Cardiac fibroblast (primary cell): ENCODE measurements around the gene NAALADL2.

ENCODE experiments used
- DNase-seq, 2 donors: peaks; one replicate each; pipeline versions ENCODE4 v3.0.0 to v3.0.0-alpha.2; 2010; ENCODE audit warnings: low read depth in 2 of 2
- H3K4me3 ChIP-seq, 2 donors: replicated peaks in 1 of 2; 1 replicate in 1 of 2; 2 replicates in 1 of 2; pipeline ENCODE4 v1.5.1; 2011; ENCODE audit warnings: low read depth in 2 of 2, low read length in 2 of 2, mild to moderate bottlenecking in 2 of 2, moderate library complexity in 1 of 2
- TF ChIP-seq, protein P1 (sequence below): IDR thresholded peaks from one replicate; pipeline ENCODE4 v1.5.1; 2011; ENCODE audit warnings: low read depth, mild to moderate bottlenecking, low read length, inconsistent platforms

NAALADL2 gene

GRCh38 chr3:175464362-175464761, 605.2 kb downstream of the NAALADL2 start:
- DNase-seq: no peak
- TF ChIP-seq, protein P1, sequence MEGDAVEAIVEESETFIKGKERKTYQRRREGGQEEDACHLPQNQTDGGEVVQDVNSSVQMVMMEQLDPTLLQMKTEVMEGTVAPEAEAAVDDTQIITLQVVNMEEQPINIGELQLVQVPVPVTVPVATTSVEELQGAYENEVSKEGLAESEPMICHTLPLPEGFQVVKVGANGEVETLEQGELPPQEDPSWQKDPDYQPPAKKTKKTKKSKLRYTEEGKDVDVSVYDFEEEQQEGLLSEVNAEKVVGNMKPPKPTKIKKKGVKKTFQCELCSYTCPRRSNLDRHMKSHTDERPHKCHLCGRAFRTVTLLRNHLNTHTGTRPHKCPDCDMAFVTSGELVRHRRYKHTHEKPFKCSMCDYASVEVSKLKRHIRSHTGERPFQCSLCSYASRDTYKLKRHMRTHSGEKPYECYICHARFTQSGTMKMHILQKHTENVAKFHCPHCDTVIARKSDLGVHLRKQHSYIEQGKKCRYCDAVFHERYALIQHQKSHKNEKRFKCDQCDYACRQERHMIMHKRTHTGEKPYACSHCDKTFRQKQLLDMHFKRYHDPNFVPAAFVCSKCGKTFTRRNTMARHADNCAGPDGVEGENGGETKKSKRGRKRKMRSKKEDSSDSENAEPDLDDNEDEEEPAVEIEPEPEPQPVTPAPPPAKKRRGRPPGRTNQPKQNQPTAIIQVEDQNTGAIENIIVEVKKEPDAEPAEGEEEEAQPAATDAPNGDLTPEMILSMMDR: no peak
- H3K4me3 ChIP-seq: no peak overlapping the region

DNA sequence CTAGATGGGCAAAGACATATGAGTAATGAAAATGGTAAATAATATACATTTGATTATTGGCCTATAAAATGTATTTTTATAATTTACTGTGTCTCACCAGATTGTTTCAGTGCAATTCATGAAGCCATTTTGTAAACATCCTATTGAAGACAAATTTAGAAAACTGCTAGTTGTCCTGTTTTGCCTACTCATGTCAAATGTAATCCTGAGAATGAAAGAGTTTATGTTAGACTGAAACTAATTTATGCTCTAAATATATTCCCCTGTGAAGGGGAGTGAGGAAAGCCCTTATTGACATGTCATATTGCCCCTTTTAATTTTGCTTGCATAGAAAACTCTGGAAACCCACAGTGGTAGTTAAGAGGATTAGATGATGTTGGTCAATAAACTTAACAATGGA, 610.0 kb downstream of the NAALADL2 start:
- no peak overlapping the region for H3K4me3 ChIP-seq
- TF ChIP-seq, protein P1: no peak
- no peak for DNase-seq

DNA sequence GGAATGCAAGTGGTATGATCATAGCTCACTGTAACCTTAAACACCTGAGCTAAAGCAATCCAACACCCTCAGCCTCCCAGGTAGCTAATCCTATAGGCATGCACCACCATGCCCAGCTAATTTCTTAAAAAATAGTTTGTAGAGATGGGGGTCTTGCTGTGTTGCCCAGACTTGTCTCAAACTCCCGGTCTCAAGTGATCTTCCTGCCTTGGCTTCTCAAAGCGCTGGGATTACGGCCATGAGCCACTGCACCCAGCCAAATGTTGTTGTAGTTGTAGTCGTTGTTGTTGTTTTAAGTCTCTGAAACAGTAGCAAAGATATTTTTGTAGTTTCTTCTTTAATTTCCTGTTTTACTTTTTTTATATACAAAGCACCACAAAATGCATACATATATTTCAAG, 616.6 kb downstream of the NAALADL2 start:
- TF ChIP-seq, protein P1: no peak
- no peak for DNase-seq
- H3K4me3 ChIP-seq: no peak overlapping the region

- DNase-seq: no peak
- TF ChIP-seq, protein P1: no peak
- H3K4me3 ChIP-seq: no peak overlapping the region
Measured at GRCh38 chr3:175476489-175476888, 617.4 kb downstream of the NAALADL2 start.

DNA sequence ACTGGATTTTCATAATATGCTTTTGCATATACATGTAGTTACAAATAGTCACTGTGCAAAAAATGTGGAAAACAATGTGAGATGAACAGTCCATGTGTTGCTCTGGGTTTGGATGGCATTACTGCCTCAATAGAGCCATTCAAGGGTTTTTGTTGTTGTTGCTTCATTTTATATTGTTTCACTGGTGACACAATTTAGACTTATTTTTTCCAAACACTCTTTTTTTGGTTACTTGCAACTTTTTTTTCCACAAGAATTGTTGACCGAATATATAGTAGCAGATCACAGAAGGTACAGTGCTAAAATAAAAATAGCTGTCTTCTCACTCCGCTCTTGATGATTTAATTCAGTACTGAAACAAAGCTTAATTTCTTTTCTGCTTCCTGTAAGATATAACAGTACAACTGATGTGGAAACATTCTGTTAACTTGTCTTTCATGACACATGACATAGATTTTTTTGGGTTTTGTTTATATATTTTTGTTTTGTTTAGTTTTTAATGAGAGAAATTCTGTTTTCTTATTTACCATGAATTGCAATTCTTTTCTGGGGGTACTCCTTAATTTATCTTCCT, 618.6 kb downstream of the NAALADL2 start:
- H3K4me3 ChIP-seq: no peak overlapping the region
- no peak for DNase-seq
- TF ChIP-seq, protein P1: no peak

DNA sequence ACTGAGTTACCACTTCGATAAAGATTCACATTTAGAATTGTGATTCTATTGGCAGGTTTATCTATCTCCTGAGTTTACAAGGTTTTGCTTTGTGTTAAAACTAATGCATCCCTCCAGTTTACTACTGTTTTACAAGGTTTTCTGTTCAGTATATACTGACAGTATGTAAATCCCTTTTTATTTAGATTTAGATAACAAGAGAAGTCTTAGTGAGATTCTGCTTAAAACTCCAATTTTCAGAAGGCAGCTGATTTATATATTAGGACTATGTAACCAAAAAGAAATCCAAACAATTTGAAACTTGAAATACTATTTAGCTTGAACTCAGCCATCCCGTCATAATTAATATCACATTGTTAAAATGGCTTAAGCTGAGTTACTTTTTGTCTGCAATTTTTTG, 619.2 kb downstream of the NAALADL2 start:
- TF ChIP-seq, protein P1: no peak
- no peak for DNase-seq
- H3K4me3 ChIP-seq: no peak overlapping the region

- H3K4me3 ChIP-seq: no peak overlapping the region
- no peak for DNase-seq
- TF ChIP-seq, protein P1: no peak
Measured at GRCh38 chr3:175479175-175479574, 620.0 kb downstream of the NAALADL2 start.
